GM13976 (cell line): ENCODE data around the gene ZWINT.

Source experiments
- DNase-seq: peaks from one replicate; pipeline ENCODE4 v3.0.0; 2012; ENCODE audit warnings: low spot score
- CTCF ChIP-seq: IDR thresholded peaks from 2 replicates; pipeline ENCODE4 v1.5.1; 2012; ENCODE audit warnings: borderline replicate concordance, mild to moderate bottlenecking; ENCODE audit not compliant: insufficient read depth; ENCODE audit errors: extremely low read depth, missing control alignments, control extremely low read depth
- in situ Hi-C: fragments of 300-500 bp; cut with MboI; formaldehyde crosslinking; loops from one replicate; pipeline ENCODE4 v1.12.0; 2022; ENCODE audit warnings: low sequenced_read_pairs, mixed read lengths, inconsistent platforms; ENCODE audit not compliant: unreplicated experiment

ZWINT gene

GRCh38 chr10:56327118-56327517, 33.9 kb downstream of the ZWINT start:
- DNase-seq = no peak
- in situ Hi-C loops = no loop called here
- no peak for TF ChIP-seq CTCF

DNA sequence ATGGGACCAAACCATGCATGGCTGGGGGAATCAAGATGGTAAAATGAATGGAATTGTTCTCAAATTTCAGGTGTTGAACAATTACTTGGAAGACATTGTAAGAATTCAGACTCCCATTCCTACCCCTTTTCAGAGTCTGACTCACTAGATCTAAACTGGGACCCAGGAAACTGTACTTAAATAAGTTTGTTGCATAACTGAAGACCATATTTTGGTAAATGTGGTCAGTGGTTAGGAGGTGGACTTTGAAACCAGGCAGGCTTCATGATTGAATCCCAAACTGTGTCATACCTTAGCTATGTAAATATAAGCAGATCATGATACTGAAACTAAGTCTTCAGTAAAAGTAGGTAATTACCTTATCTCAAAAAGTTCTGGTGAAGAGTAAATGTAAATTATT, 41.7 kb downstream of the ZWINT start:
- peak; percentile 2 for DNase-seq
- in situ Hi-C loops = no loop called here
- TF ChIP-seq CTCF = no peak

DNA sequence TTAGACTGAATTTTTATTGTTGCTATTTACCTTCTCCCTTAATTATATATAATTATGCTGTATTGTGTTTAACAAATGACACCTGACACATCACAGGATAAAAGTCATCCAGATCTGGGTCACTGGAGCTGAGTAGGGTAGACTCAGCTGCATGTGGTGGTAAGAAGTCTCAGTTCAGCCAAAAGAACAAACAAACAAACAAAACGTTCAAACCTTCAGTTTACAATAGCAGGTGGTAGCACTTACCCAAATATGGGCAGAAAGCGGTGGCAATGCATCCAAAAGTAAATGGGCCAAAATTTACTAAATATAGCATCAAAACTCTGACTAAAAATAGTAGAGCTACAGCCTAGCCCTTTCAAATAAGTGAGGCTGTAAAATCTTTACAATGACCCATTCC, 42.2 kb downstream of the ZWINT start:
- no peak for DNase-seq
- TF ChIP-seq CTCF = no peak
- in situ Hi-C loops = no loop called here

DNA sequence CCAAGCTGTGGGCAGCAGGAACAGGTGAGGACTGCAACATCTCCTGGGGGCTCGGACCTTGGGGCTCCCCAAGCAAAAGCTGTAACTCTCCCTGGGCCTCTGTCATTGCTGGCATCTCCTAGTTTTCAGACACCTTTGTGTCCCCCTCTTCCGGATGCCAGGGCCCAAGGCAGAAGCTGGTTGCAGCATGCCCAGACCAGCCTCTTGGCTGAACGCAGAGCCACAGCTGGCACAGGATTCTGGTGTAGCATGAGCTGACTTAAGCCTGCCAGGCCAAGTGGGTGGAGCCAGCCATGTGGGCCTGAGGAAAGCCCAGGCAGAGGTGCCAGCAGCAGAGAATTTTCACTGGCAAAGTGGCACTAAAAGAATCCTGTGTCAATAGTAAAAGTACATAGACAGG, 43.5 kb downstream of the ZWINT start:
- DNase-seq = no peak
- no peak for TF ChIP-seq CTCF

DNA sequence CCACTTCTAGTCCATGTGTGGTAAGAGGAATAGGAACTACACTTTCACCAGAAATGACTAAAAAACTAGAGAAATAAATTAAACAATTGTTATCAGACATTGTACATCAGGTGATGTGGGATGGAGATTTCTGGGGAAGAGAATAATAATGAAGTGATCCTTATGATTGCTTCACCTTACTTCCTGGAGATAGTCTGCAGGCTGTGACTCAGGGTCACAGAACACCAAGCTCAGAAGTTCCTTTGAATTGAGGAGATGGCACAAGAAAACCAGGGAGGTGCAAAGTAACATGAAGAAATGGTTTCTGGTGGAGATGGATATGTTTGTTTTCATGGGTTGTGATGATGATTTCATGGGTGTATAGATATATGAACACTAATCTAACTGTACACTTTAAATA, 44.5 kb downstream of the ZWINT start:
- no peak for DNase-seq
- no peak for TF ChIP-seq CTCF

More for the DNA sequence above, 43.5 kb downstream of the ZWINT start:
- in situ Hi-C loops = no loop called here

More for the DNA sequence above, 44.5 kb downstream of the ZWINT start:
- in situ Hi-C loops = no loop called here
